Mucosa of rectum (tissue), 2 donors: ENCODE data around the gene RNF144A.

Source experiments
- H3K27ac ChIP-seq, 2 donors: one replicate each; pipeline ENCODE4 v1.7.0; 2013; ENCODE audit warnings: inconsistent platforms in 2 of 2, low read depth in 2 of 2, low read length in 2 of 2
- H3K27me3 ChIP-seq, 2 donors: one replicate each; pipeline ENCODE4 v1.7.0; 2013; ENCODE audit warnings: low read length in 2 of 2; ENCODE audit not compliant: control insufficient read depth in 2 of 2, insufficient read depth in 2 of 2
- H3K36me3 ChIP-seq, 2 donors: one replicate each; pipeline ENCODE4 v1.7.0; 2013; ENCODE audit warnings: low read length in 2 of 2; ENCODE audit not compliant: control insufficient read depth in 2 of 2, insufficient read depth in 2 of 2
- H3K4me1 ChIP-seq, 2 donors: one replicate each; pipeline ENCODE4 v1.7.0; 2013; ENCODE audit warnings: low read length in 2 of 2, mild to moderate bottlenecking in 1 of 2; ENCODE audit not compliant: control insufficient read depth in 2 of 2, insufficient read depth in 2 of 2
- H3K4me3 ChIP-seq, 2 donors: one replicate each; pipeline ENCODE4 v1.7.0; 2013; ENCODE audit warnings: low read length in 2 of 2
- H3K9ac ChIP-seq, 2 donors: one replicate each; pipeline ENCODE4 v1.7.0; 2013; ENCODE audit warnings: low read length in 2 of 2, low read depth in 1 of 2, mild to moderate bottlenecking in 1 of 2
- H3K9me3 ChIP-seq, 2 donors: one replicate each; pipeline ENCODE4 v1.7.0; 2013; ENCODE audit warnings: low read length in 2 of 2; ENCODE audit not compliant: control insufficient read depth in 2 of 2
- donor health status: healthy.
- donor health status: Normal muscosa, but diverticular disease.

RNF144A gene

DNA sequence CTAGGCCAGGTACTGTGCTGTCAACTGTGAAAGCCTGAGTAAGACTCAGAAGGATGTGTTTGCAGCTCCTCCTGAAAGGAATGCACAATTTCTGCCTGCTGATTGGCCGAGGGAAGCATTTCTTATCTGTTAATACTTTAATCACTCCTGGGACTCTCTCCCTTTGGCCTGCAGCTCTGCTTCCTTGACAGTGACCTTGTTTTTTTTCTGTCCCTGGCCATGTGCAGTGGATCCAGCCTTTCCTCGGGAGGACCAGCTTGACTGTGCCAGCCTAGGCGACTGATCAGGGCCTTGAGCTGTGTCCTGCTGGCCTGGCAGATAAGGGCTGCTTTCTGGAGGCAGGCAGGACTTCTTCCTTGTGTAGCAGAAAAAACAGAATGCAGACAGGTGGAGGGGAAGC is 10.0 kb downstream of the RNF144A start:
- H3K27ac ChIP-seq = no peak overlapping the region
- H3K4me3 ChIP-seq = no peak overlapping the region
- H3K9me3 ChIP-seq = no peaks in the 10 kb centered on the region
- no peaks in the 10 kb centered on the region for H3K36me3 ChIP-seq
- no peaks in the 10 kb centered on the region for H3K27me3 ChIP-seq
- H3K4me1 ChIP-seq = no peaks in the 10 kb centered on the region
- no peak overlapping the region for H3K9ac ChIP-seq

DNA sequence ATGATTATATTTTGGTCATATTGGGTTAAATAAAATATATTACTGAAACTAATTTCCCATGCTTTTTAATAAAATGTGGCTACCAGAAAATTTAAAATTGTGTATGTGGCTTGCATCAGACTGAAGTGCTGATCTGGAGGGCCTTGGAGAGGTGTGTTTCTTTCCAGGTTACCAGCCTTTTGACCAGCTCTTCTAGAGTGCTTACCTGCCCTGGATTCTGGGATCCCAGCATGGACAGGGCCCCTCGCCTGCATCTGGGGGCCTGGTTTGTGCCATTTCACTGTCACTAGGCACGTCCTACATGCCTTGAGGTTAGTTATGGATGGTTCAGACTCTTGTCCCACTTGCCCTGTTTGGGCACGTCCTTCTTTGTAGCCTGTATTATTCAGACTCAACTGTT is 10.5 kb downstream of the RNF144A start:
- Histone ChIP-seq H3K4me1 (no peaks in the 10 kb centered on the region), H3K36me3 (no peaks in the 10 kb centered on the region), H3K27ac (no peak overlapping the region), H3K9me3 (no peaks in the 10 kb centered on the region), H3K27me3 (no peaks in the 10 kb centered on the region), H3K4me3 (no peak overlapping the region), H3K9ac (no peak overlapping the region)

DNA sequence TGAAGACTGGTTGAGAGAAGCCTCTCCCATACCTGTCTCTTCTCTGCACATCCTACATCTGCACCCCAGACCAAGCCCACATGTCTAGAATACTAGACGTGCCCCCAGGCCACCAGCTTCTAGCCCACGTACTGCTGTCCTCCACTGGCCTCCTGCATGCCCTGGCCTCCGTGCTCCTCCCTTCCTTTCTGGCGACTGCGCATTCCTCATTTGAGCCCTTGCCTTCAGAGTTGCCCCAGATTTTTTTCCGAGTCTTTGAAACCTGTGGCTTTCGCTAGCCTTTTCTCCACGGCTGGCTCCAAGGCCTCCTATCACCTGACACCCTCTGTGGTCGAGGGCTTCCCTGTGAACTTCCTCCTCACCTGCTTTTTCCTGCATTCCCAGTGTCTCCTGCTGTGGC is 11.2 kb downstream of the RNF144A start:
- Histone ChIP-seq H3K9ac (no peak overlapping the region), H3K4me3 (no peak overlapping the region), H3K27me3 (no peaks in the 10 kb centered on the region), H3K4me1 (no peaks in the 10 kb centered on the region), H3K9me3 (no peaks in the 10 kb centered on the region), H3K36me3 (no peaks in the 10 kb centered on the region), H3K27ac (no peak overlapping the region)

DNA sequence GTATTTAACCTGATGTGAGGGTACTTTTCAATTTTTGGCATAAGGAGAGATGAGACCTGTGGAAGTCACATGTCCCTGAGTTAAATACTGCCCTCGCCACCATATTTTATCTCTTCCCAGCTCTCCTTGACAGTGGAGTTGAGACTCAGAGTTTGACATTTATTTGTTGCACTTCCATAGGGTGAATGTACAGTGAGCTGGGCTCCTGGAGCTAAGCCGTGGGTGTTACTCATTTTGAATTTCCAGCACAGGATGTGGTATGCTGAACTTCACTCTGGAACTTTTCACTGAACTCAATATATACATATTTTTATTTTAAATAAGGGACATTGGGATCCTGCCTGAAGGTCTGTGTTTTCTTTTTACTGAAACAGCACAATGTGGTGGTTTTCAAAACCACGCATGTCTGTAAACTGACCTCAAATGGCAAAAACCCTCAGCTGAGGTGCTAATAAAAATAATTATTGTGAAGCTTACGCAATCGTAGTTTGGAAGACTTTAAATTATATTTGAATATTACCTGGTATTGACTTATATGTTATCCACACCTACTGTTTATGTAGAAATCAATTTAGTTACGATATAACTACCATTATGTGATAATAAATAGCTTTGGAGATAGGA is 12.1 kb downstream of the RNF144A start:
- Histone ChIP-seq H3K36me3 (no peaks in the 10 kb centered on the region), H3K27ac (no peak overlapping the region), H3K9me3 (no peaks in the 10 kb centered on the region), H3K9ac (no peak overlapping the region), H3K27me3 (no peaks in the 10 kb centered on the region), H3K4me1 (no peaks in the 10 kb centered on the region), H3K4me3 (no peak overlapping the region)

DNA sequence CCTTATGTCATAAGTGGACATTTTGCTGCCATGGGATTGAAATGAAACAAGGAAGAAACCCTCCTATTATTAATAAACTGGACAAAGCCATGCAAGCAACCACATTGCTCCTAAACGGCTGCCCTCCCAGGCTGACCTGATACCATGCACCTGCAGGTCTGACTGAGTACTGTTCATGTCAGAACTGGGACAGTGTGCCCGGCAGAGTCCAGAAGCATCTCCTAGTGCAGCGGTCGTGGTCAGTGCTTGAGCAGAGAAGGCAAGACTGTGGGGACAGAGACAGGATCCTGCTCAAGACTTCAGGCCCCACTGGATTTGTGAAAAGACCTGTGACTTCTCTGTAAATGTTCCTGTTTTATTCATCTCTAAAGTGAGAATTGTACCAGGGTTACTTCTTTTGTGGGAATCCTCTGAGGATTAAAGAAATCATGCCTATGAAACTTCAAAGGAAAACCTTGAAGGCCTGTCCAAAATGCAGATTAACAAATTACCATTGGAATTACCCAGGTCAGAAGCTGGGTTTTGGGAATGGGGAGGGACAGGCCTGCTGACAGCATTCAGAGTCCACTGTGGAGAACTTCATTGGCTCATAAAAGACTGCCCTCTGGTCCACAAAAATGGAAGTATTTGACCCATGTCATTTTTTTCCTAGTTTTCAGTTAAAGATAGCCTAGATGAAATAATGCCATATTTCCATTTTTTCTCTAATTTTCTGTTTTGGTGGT is 13.9 kb downstream of the RNF144A start:
- H3K9ac ChIP-seq = no peak overlapping the region
- no peaks in the 10 kb centered on the region for H3K4me1 ChIP-seq
- no peak overlapping the region for H3K27ac ChIP-seq
- no peaks in the 10 kb centered on the region for H3K27me3 ChIP-seq
- H3K4me3 ChIP-seq = no peak overlapping the region
- no peaks in the 10 kb centered on the region for H3K36me3 ChIP-seq
- no peaks in the 10 kb centered on the region for H3K9me3 ChIP-seq

DNA sequence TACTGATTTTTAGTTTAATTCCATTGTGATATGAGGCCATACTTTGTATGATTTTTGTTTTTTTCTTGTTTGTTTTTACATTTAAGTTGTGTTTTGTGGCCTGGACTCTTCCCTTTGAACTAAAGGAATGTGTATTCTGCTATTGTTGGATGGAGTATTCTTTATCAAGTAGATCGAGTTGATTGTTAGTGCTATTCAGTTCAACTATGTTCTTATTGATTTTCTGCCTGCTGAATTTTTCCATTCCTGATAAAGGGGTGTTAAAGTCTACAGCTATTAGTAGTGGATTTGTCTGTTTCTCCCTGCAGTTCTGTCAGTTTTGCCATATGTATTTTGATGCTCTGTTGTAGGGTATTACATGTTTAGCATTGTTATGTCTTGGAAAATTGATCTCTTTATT is 14.5 kb downstream of the RNF144A start:
- no peaks in the 10 kb centered on the region for H3K36me3 ChIP-seq
- no peaks in the 10 kb centered on the region for H3K27me3 ChIP-seq
- no peak overlapping the region for H3K4me3 ChIP-seq
- no peak overlapping the region for H3K27ac ChIP-seq
- H3K9ac ChIP-seq = no peak overlapping the region
- H3K9me3 ChIP-seq = no peaks in the 10 kb centered on the region
- H3K4me1 ChIP-seq = no peaks in the 10 kb centered on the region

DNA sequence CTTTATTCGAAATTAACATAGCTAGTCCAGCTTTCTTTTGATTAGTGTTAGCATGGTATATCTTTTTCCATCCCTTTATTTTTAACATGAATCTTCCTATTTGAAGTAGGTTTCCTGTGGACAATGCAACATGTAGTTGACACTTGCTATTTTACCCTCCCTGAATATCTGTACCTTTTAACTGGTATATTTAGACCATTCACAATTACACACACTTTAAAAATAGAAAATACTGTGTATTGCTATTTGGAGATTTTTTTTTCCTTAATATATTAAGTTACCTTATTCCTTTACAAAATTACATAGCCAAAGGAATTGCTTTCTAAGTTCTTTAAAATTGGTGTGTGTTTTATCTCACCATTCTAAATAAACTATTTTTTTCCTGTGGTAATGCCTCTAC is 15.0 kb downstream of the RNF144A start:
- Histone ChIP-seq H3K27ac (no peak overlapping the region), H3K36me3 (no peaks in the 10 kb centered on the region), H3K9ac (no peak overlapping the region), H3K27me3 (no peaks in the 10 kb centered on the region), H3K9me3 (no peaks in the 10 kb centered on the region), H3K4me3 (no peak overlapping the region), H3K4me1 (no peaks in the 10 kb centered on the region)

DNA sequence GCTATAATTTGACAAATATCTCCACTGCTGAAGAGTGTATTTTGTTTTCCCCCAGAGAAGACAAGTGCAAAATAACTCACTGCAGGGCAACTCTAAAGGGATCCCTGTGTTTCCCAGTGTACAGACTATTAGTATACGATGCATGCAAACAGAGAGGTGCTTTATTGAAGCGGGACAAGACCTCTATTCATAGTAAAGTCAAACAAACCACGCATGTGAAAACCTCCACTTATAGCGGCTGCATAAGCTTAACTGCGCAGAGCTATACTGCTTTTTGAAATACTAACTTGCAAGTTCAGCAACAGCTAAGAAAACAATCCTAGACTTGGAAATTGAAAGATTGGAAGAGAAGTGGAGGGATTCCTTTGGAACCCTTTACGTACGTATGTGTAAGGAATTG is 15.6 kb downstream of the RNF144A start:
- H3K4me3 ChIP-seq = no peak overlapping the region
- no peak overlapping the region for H3K9ac ChIP-seq
- no peaks in the 10 kb centered on the region for H3K4me1 ChIP-seq
- H3K27ac ChIP-seq = no peak overlapping the region
- no peaks in the 10 kb centered on the region for H3K27me3 ChIP-seq
- no peaks in the 10 kb centered on the region for H3K36me3 ChIP-seq
- H3K9me3 ChIP-seq = no peaks in the 10 kb centered on the region

DNA sequence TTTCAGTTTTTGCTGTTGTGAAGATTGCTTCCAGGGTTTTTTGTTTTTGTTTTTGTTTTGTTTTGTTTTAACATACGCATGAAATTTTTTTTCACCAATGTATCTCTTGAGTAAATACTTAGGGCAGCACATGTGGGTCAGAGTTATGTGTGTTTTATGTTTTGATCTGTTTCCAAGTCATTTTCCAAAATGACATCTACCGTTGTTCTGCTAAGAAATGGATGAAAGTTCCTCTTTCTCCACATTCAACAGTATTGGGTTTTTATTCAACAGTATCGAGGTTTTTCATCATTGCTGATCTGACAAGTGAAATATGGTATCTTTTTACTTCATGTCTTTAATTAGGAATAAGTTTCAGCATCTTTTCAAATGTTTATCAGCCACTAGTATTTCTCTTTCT is 16.7 kb downstream of the RNF144A start:
- Histone ChIP-seq H3K4me3 (no peak overlapping the region), H3K27ac (no peak overlapping the region), H3K9ac (no peak overlapping the region), H3K27me3 (no peaks in the 10 kb centered on the region), H3K4me1 (no peaks in the 10 kb centered on the region), H3K9me3 (no peaks in the 10 kb centered on the region), H3K36me3 (no peaks in the 10 kb centered on the region)

DNA sequence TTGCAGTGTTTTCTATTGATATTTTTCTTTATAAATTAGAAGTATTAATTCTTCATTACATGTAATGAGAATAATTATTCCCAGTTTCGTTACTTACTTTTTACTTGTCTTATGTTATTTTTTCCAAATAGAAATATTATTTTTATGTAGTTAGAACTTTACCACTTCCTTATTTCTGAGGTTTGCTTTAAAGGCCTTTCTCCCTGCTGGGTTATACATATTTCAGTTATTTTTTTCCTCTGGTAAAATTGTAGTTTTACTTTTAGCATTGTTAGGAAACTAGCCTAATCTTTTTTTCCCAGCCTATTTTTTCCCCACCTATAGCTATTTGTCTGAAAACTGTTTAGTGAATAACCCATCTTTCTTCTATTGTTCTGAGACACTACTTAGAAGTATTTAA is 17.1 kb downstream of the RNF144A start:
- H3K4me1 ChIP-seq = no peaks in the 10 kb centered on the region
- no peak overlapping the region for H3K4me3 ChIP-seq

More for the DNA sequence above, 17.1 kb downstream of the RNF144A start:
- Histone ChIP-seq H3K27ac (no peak overlapping the region), H3K27me3 (no peaks in the 10 kb centered on the region), H3K9me3 (no peaks in the 10 kb centered on the region), H3K36me3 (no peaks in the 10 kb centered on the region), H3K9ac (no peak overlapping the region)
